Natural killer cell (primary cell): ENCODE data around the gene CIAO2B. TPM values are rescaled to one million over a fixed set of nuclear protein-coding genes. Genes with fewer than 3 reads are reported as not detected.
"Not testable (repeated sequence)": the region's sequence is repeated elsewhere in the genome, so short reads cannot be mapped to it uniquely, and the experiment has no call there.

Experiments used
- ATAC-seq, 3 donors: fragments of 150-1000 bp in 2 of 3; fragments of 200-7000 bp in 1 of 3; cut with Tn5 transposase; 1 replicate in 1 of 3; 2 replicates in 2 of 3; pipeline ENCODE4 v1.10.0; 2021; ENCODE audit warnings: mild to moderate bottlenecking in 2 of 3, moderate library complexity in 2 of 3
- DNase-seq, 2 donors: peaks; one replicate each; pipeline versions ENCODE4 v3.0.0 to v3.0.0-alpha.2; 2013 to 2021; ENCODE audit warnings: mixed read lengths in 1 of 2
- H3K27ac ChIP-seq: one replicate; pipeline ENCODE4 v1.5.1; 2013; ENCODE audit warnings: mild to moderate bottlenecking, low read length
- H3K27me3 ChIP-seq: one replicate; pipeline ENCODE4 v1.6.1; 2013; ENCODE audit warnings: low read length; ENCODE audit not compliant: control insufficient read depth, insufficient read depth
- H3K36me3 ChIP-seq: one replicate; pipeline ENCODE4 v1.6.1; 2013; ENCODE audit warnings: low read length; ENCODE audit not compliant: control insufficient read depth, insufficient read depth
- H3K4me1 ChIP-seq: one replicate; pipeline ENCODE4 v1.6.1; 2013; ENCODE audit warnings: low read length; ENCODE audit not compliant: control insufficient read depth, insufficient read depth
- H3K4me3 ChIP-seq: one replicate; pipeline ENCODE4 v1.5.1; 2013; ENCODE audit warnings: low read length
- H3K9me3 ChIP-seq: one replicate; pipeline ENCODE4 v1.6.1; 2013; ENCODE audit warnings: low read length; ENCODE audit not compliant: control insufficient read depth, insufficient read depth
- H3K27ac Mint-ChIP-seq, 2 donors: one replicate each; pipeline ENCODE4 v1.8.0; 2022; ENCODE audit warnings: mild to moderate bottlenecking in 2 of 2, mixed read lengths in 2 of 2, moderate library complexity in 1 of 2
- H3K27me3 Mint-ChIP-seq, 2 donors: one replicate each; pipeline ENCODE4 v1.8.0; 2022; ENCODE audit warnings: low read depth in 2 of 2, mixed read lengths in 2 of 2
- H3K36me3 Mint-ChIP-seq: one replicate; pipeline ENCODE4 v1.8.0; 2022; ENCODE audit warnings: mixed read lengths
- H3K4me1 Mint-ChIP-seq, 2 donors: one replicate each; pipeline ENCODE4 v1.8.0; 2022; ENCODE audit warnings: mixed read lengths in 2 of 2
- H3K4me3 Mint-ChIP-seq: one replicate; pipeline ENCODE4 v1.8.0; 2022; ENCODE audit warnings: mild to moderate bottlenecking, moderate library complexity, mixed read lengths
- H3K9me3 Mint-ChIP-seq, 2 donors: one replicate each; pipeline ENCODE4 v1.8.0; 2022; ENCODE audit warnings: mixed read lengths in 2 of 2
- CTCF ChIP-seq: fragments of 200-600 bp; IDR thresholded peaks from one replicate; pipeline ENCODE4 v1.8.0; 2022; ENCODE audit warnings: antibody characterized with exemption
- WGBS: methylation state at CpG from one replicate; pipeline ENCODE4 v1.1.7; 2013; ENCODE audit warnings: missing lambda C conversion rate; ENCODE audit not compliant: insufficient coverage; 5-methylcytosine and 5-hydroxymethylcytosine counted together
- intact Hi-C: fragments of 100-400 bp; cut with micrococcal nuclease; formaldehyde crosslinking; loops from one replicate; pipeline ENCODE4 v1.14.2; 2022
- total RNA-seq, 4 donors: library from RNA; stranded (reverse); fragments of 120-200 nt in 1 of 4; gene quantifications; one replicate each; pipeline versions ENCODE4 v1.2.3 to v1.2.4, GENCODE V29; 2013 to 2022

Gene CIAO2B
- total RNA-seq, 3 donors from 2014 or later (not counting 1 experiment from before 2014, with no cell fraction given) = 57.2 to 62.8 (median 60.0) TPM

- WGBS = 82% methylated on average over 1 of the region's 1 CpG
- Mint-ChIP-seq H3K36me3 (no peaks in the 10 kb centered on the region), H3K27me3 (peaks cover 10 to 14% of the 10 kb centered on the region in 2 donors), H3K27ac (no peak overlapping the region), H3K4me3 (no peak overlapping the region), H3K4me1 (peaks cover 0 to 9% of the 10 kb centered on the region in 2 donors), H3K9me3 (no peaks in the 10 kb centered on the region)
- ATAC-seq (no peak), DNase-seq (no peak)
- Histone ChIP-seq H3K4me1 (peaks cover 3% of the 10 kb centered on the region), H3K9me3 (no peaks in the 10 kb centered on the region), H3K4me3 (no peak overlapping the region), H3K27me3 (no peaks in the 10 kb centered on the region), H3K27ac (no peak overlapping the region), H3K36me3 (no peaks in the 10 kb centered on the region)
- TF ChIP-seq CTCF = no peak
- intact Hi-C loops = no loop called here
Measured at GRCh38 chr16:66960270-66960669, 26.1 kb upstream of the CIAO2B start.

GRCh38 chr16:66959704-66960161 lies 25.5 kb upstream of the CIAO2B start:
- H3K27me3 Mint-ChIP-seq = peaks cover 6 to 9% of the 10 kb centered on the region in 2 donors
- Histone ChIP-seq H3K27ac (no peak overlapping the region), H3K4me3 (no peak overlapping the region), H3K36me3 (no peaks in the 10 kb centered on the region), H3K4me1 (peaks cover 3% of the 10 kb centered on the region), H3K9me3 (no peaks in the 10 kb centered on the region), H3K27me3 (no peaks in the 10 kb centered on the region)
- WGBS = 60% methylated on average over 5 of the region's 5 CpGs
- no peak for TF ChIP-seq CTCF
- no peaks in the 10 kb centered on the region for H3K36me3 Mint-ChIP-seq
- H3K27ac Mint-ChIP-seq = no peak overlapping the region
- DNase-seq (no peak), ATAC-seq (no peak)
- H3K4me3 Mint-ChIP-seq = no peak overlapping the region
- intact Hi-C loops = no loop called here
- H3K9me3 Mint-ChIP-seq = no peaks in the 10 kb centered on the region
- H3K4me1 Mint-ChIP-seq = peaks cover 0 to 9% of the 10 kb centered on the region in 2 donors

GRCh38 chr16:66958857-66959703 lies 24.9 kb upstream of the CIAO2B start:
- H3K4me1 Mint-ChIP-seq = peaks cover under 1 to 9% of the 10 kb centered on the region in 2 donors
- no peak for TF ChIP-seq CTCF
- no peak overlapping the region for H3K27ac Mint-ChIP-seq
- ATAC-seq = no peak
- H3K36me3 ChIP-seq = no peaks in the 10 kb centered on the region
- H3K36me3 Mint-ChIP-seq = no peaks in the 10 kb centered on the region
- no peaks in the 10 kb centered on the region for H3K9me3 Mint-ChIP-seq
- peaks cover 3% of the 10 kb centered on the region for H3K4me1 ChIP-seq
- no peak overlapping the region for H3K4me3 ChIP-seq
- H3K9me3 ChIP-seq = no peaks in the 10 kb centered on the region
- H3K27me3 Mint-ChIP-seq = peaks cover 6 to 10% of the 10 kb centered on the region in 2 donors
- no peaks in the 10 kb centered on the region for H3K27me3 ChIP-seq
- WGBS = 87% methylated on average over 7 of the region's 7 CpGs
- no peak overlapping the region for H3K27ac ChIP-seq
- no peak overlapping the region for H3K4me3 Mint-ChIP-seq
- intact Hi-C loops = no loop called here
- no peak for DNase-seq

- H3K4me1 Mint-ChIP-seq, intact Hi-C loops, DNase-seq, H3K27ac Mint-ChIP-seq, H3K4me1 ChIP-seq, H3K4me3 Mint-ChIP-seq, H3K27me3 ChIP-seq, H3K36me3 Mint-ChIP-seq, ATAC-seq, H3K27ac ChIP-seq, H3K36me3 ChIP-seq, H3K4me3 ChIP-seq, H3K9me3 ChIP-seq, H3K9me3 Mint-ChIP-seq: not testable (repeated sequence)
- WGBS = no CpG with 5 or more reads among the region's 1 CpG
- peaks cover 23 to 24% of the 10 kb centered on the region in 2 donors for H3K27me3 Mint-ChIP-seq
Measured at GRCh38 chr16:66956154-66956457, 21.9 kb upstream of the CIAO2B start.

GRCh38 chr16:66955363-66956153 lies 21.4 kb upstream of the CIAO2B start:
- peaks cover 25 to 27% of the 10 kb centered on the region in 2 donors for H3K27me3 Mint-ChIP-seq
- H3K27ac Mint-ChIP-seq, H3K4me3 Mint-ChIP-seq, H3K27ac ChIP-seq, ATAC-seq, H3K27me3 ChIP-seq, H3K9me3 ChIP-seq, H3K4me3 ChIP-seq, intact Hi-C loops, H3K9me3 Mint-ChIP-seq, H3K36me3 Mint-ChIP-seq, H3K4me1 ChIP-seq, H3K4me1 Mint-ChIP-seq, DNase-seq, H3K36me3 ChIP-seq: not testable (repeated sequence)
- WGBS = 88% methylated on average over 17 of the region's 17 CpGs
